Ovary (tissue), 3 donors: ENCODE measurements around the gene HS6ST2.

Experiments
- CTCF ChIP-seq, 3 donors: fragments of 450-650 bp in 2 of 3; fragments of 200-600 bp in 1 of 3; IDR thresholded peaks; one replicate each; pipeline versions ENCODE4 v1.5.1 to v1.8.0; 2016 to 2022; ENCODE audit warnings: antibody characterized with exemption in 3 of 3, mild to moderate bottlenecking in 1 of 3
- EP300 ChIP-seq: sonication (generic); formaldehyde crosslinking; IDR thresholded peaks from one replicate; pipeline ENCODE4 v1.6.1; 2017; ENCODE audit warnings: antibody characterized with exemption
- POLR2A ChIP-seq: fragments of 450-650 bp; IDR thresholded peaks from one replicate; pipeline ENCODE4 v1.6.1; 2017; ENCODE audit warnings: antibody characterized with exemption, mild to moderate bottlenecking, moderate library complexity
- donor health status: DM: no; HTN: no; CAD: no.

- TF ChIP-seq EP300 (no peak), CTCF (IDR thresholded peaks at IDR 0.05) (no peak), POLR2A (no peak)
Observed at GRCh38 chrX:132728296-132728695, 230.1 kb downstream of the HS6ST2 start.
